Activated CD4-positive, alpha-beta T cell treated with anti-CD3 and anti-CD28 coated beads, Interleukin-2, amount 50 U/mL, for 48 hours (primary cell): ENCODE measurements around the gene ACOX1.
A peak's percentile ranks its signal among the peaks of the same experiment; 100 is the strongest.
"Not testable (repeated sequence)": the region's sequence is repeated elsewhere in the genome, so short reads cannot be mapped to it uniquely, and the experiment has no call there.

Experiments used
- DNase-seq, 2 experiments: peaks; one replicate each; pipeline ENCODE4 v3.0.0-alpha.2; 2020

ACOX1 gene

GRCh38 chr17:75979705-75980187 is 780 bp upstream of the ACOX1 start:
- DNase-seq: no peak

- no peak for DNase-seq
Measured at GRCh38 chr17:75976175-75976848, 2.7 kb downstream of the ACOX1 start.

- DNase-seq: no peak
Measured at GRCh38 chr17:75975757-75976174, 3.2 kb downstream of the ACOX1 start.

- not testable (repeated sequence) for DNase-seq
Measured at GRCh38 chr17:75975187-75975586, 3.8 kb downstream of the ACOX1 start.

- no peak for DNase-seq
Measured at GRCh38 chr17:75970626-75971025, 8.3 kb downstream of the ACOX1 start.

GRCh38 chr17:75970011-75970523 is 8.9 kb downstream of the ACOX1 start:
- DNase-seq: no peak

- not testable (repeated sequence) for DNase-seq
Measured at GRCh38 chr17:75969044-75969443, 9.9 kb downstream of the ACOX1 start.

- DNase-seq: no peak
Measured at GRCh38 chr17:75965468-75965867, 13.5 kb downstream of the ACOX1 start.

GRCh38 chr17:75959839-75960511 is 19.0 kb downstream of the ACOX1 start:
- no peak for DNase-seq

- no peak for DNase-seq
Measured at GRCh38 chr17:75959051-75959838, 19.7 kb downstream of the ACOX1 start.

GRCh38 chr17:75950855-75951554 is 28.0 kb downstream of the ACOX1 start:
- DNase-seq: no peak

GRCh38 chr17:75950421-75950820 is 28.5 kb downstream of the ACOX1 start:
- DNase-seq: no peak

- no peak for DNase-seq
Measured at GRCh38 chr17:75945211-75945610, 33.8 kb downstream of the ACOX1 start.

- DNase-seq: no peak
Measured at GRCh38 chr17:75943491-75943890, 35.5 kb downstream of the ACOX1 start.

- no peak for DNase-seq
Measured at GRCh38 chr17:75942473-75942872, 36.5 kb downstream of the ACOX1 start.

GRCh38 chr17:75941442-75941819 is 37.5 kb downstream of the ACOX1 start:
- DNase-seq: no peak

GRCh38 chr17:75940727-75941441 is 38.1 kb downstream of the ACOX1 start, which contains the start of gene FBF1:
Gene FBF1, minus strand, starts transcription at chr17:75941042. Its CDS starts 2,893 bp downstream, at chr17:75938149.
- DNase-seq: peak; percentile 89 to 92

GRCh38 chr17:75937652-75938051 is 41.3 kb downstream of the ACOX1 start:
- no peak for DNase-seq

- no peak for DNase-seq
Measured at GRCh38 chr17:75933808-75934207, 45.2 kb downstream of the ACOX1 start.

GRCh38 chr17:75932852-75933251 is 46.1 kb downstream of the ACOX1 start:
- no peak for DNase-seq

- DNase-seq: no peak
Measured at GRCh38 chr17:75931062-75931461, 47.9 kb downstream of the ACOX1 start.
